Bronchial epithelial cell (primary cell): ENCODE measurements around the gene ZNRF2. TPM values are rescaled to one million over a fixed set of nuclear protein-coding genes. Genes with fewer than 3 reads are reported as not detected.

Experiments used
- DNase-seq: peaks from one replicate; pipeline ENCODE4 v3.0.0-alpha.2; 2010; ENCODE audit warnings: low read depth
- FAIRE-seq: peaks from 2 replicates; lab custom pipeline; 2011; peaks lifted over from hg19 to GRCh38; lab: Jason Lieb, UNC
- H3K27me3 ChIP-seq: 2 replicates; pipeline ENCODE4 v1.5.1; 2011; ENCODE audit warnings: low read length; ENCODE audit not compliant: control insufficient read depth, insufficient read depth
- H3K36me3 ChIP-seq: 2 replicates; pipeline ENCODE4 v1.5.1; 2011; ENCODE audit warnings: low read length; ENCODE audit not compliant: control insufficient read depth, insufficient read depth
- H3K4me3 ChIP-seq: 2 replicates; pipeline ENCODE4 v1.5.1; 2011; ENCODE audit warnings: mild to moderate bottlenecking, low read depth, low read length, control low read depth
- CTCF ChIP-seq: IDR thresholded peaks from 2 replicates; pipeline ENCODE4 v1.5.1; 2011; ENCODE audit warnings: mild to moderate bottlenecking, moderate library complexity, low read length, control low read depth, inconsistent platforms; ENCODE audit not compliant: insufficient read depth, severe bottlenecking
- total RNA-seq: library from RNA; depleted of rRNA; stranded (reverse); fragments of >200 nt; gene quantifications from 2 replicates; pipeline ENCODE4 v1.2.1, GENCODE V29; 2014

ZNRF2 gene
- total RNA-seq, 1 donor from 2014 or later: 18.4 TPM

GRCh38 chr7:30347226-30348082, 63.1 kb downstream of the ZNRF2 start:
- no peak for DNase-seq
- no peaks in the 10 kb centered on the region for H3K36me3 ChIP-seq
- H3K4me3 ChIP-seq: no peak overlapping the region
- FAIRE-seq: no peak
- no peak for TF ChIP-seq CTCF
- no peaks in the 10 kb centered on the region for H3K27me3 ChIP-seq

- FAIRE-seq: no peak
- TF ChIP-seq CTCF: no peak
- no peaks in the 10 kb centered on the region for H3K27me3 ChIP-seq
- H3K36me3 ChIP-seq: no peaks in the 10 kb centered on the region
- peak; percentile 93 for DNase-seq
- H3K4me3 ChIP-seq: no peak overlapping the region
Observed at GRCh38 chr7:30348083-30348560, 63.7 kb downstream of the ZNRF2 start.

GRCh38 chr7:30349170-30349569, 64.8 kb downstream of the ZNRF2 start:
- Histone ChIP-seq H3K4me3 (no peak overlapping the region), H3K36me3 (no peaks in the 10 kb centered on the region), H3K27me3 (no peaks in the 10 kb centered on the region)
- FAIRE-seq (no peak), DNase-seq (no peak)
- TF ChIP-seq CTCF: no peak

- no peak for FAIRE-seq
- no peak for DNase-seq
- no peak for TF ChIP-seq CTCF
- no peaks in the 10 kb centered on the region for H3K27me3 ChIP-seq
- H3K4me3 ChIP-seq: no peak overlapping the region
- H3K36me3 ChIP-seq: no peaks in the 10 kb centered on the region
Observed at GRCh38 chr7:30349816-30350215, 65.4 kb downstream of the ZNRF2 start.

GRCh38 chr7:30351286-30351685, 66.9 kb downstream of the ZNRF2 start:
- Histone ChIP-seq H3K4me3 (no peak overlapping the region), H3K27me3 (no peaks in the 10 kb centered on the region), H3K36me3 (no peaks in the 10 kb centered on the region)
- FAIRE-seq: no peak
- DNase-seq: no peak
- no peak for TF ChIP-seq CTCF
